OCI-LY1 (cell line): ENCODE results near the gene ABCG8.

ENCODE experiments used
- H2AFZ ChIP-seq: fragments of 200-600 bp; sonication (generic), shearing (Covaris generic); 2 replicates; pipeline ENCODE4 v1.6.0; 2014; ENCODE audit warnings: antibody characterized with exemption, mild to moderate bottlenecking, low read length
- H3F3A ChIP-seq: fragments of 200-600 bp; sonication (generic), shearing (Covaris generic); 2 replicates; pipeline ENCODE4 v1.6.0; 2014; ENCODE audit warnings: mild to moderate bottlenecking, antibody characterized with exemption, low read length, moderate library complexity; ENCODE audit not compliant: insufficient read depth
- H3K27ac ChIP-seq: fragments of 200-600 bp; sonication (generic); 2 replicates; pipeline ENCODE4 v1.5.1; 2014; ENCODE audit warnings: low read length, mixed run types, mild to moderate bottlenecking, low read depth; ENCODE audit not compliant: poor library complexity, severe bottlenecking
- H3K27me3 ChIP-seq: fragments of 200-600 bp; sonication (generic); 2 replicates; pipeline ENCODE4 v1.6.0; 2014; ENCODE audit warnings: antibody characterized with exemption, mild to moderate bottlenecking, low read length, moderate library complexity; ENCODE audit not compliant: insufficient read depth
- H3K36me3 ChIP-seq: fragments of 200-600 bp; sonication (generic); 2 replicates; pipeline ENCODE4 v1.6.1; 2014; ENCODE audit warnings: mild to moderate bottlenecking, antibody characterized with exemption, low read length, moderate library complexity, mixed read lengths; ENCODE audit not compliant: insufficient read depth
- H3K4me1 ChIP-seq: fragments of 200-600 bp; sonication (generic); 2 replicates; pipeline ENCODE4 v1.5.1; 2014; ENCODE audit warnings: mild to moderate bottlenecking, low read length, moderate library complexity; ENCODE audit not compliant: insufficient read depth, severe bottlenecking
- H3K4me2 ChIP-seq: fragments of 200-600 bp; sonication (generic), shearing (Covaris generic); 2 replicates; pipeline ENCODE4 v1.6.1; 2014; ENCODE audit warnings: low read length
- H3K4me3 ChIP-seq: fragments of 200-600 bp; sonication (generic); 2 replicates; pipeline ENCODE4 v1.5.1; 2014; ENCODE audit warnings: low read length, low read depth, mild to moderate bottlenecking, mixed read lengths; ENCODE audit not compliant: poor library complexity, severe bottlenecking
- H3K79me2 ChIP-seq: fragments of 200-600 bp; shearing (Covaris generic); 2 replicates; pipeline ENCODE4 v1.6.1; 2016; ENCODE audit warnings: mixed run types, low read length, mixed read lengths; ENCODE audit not compliant: insufficient read depth
- H3K9ac ChIP-seq: fragments of 200-600 bp; sonication (generic), shearing (Covaris generic); 2 replicates; pipeline ENCODE4 v1.6.1; 2014; ENCODE audit warnings: mild to moderate bottlenecking, low read length, mixed read lengths
- H3K9me2 ChIP-seq: fragments of 200-600 bp; sonication (generic), shearing (Covaris generic); 2 replicates; pipeline ENCODE4 v1.6.1; 2014; ENCODE audit warnings: low read depth, mild to moderate bottlenecking, low read length, mixed read lengths
- H3K9me3 ChIP-seq: fragments of 200-600 bp; shearing (Covaris generic); 2 replicates; pipeline ENCODE4 v1.6.1; 2014; ENCODE audit warnings: low read length, mixed read lengths
- H4K20me1 ChIP-seq: fragments of 200-600 bp; sonication (generic), shearing (Covaris generic); 2 replicates; pipeline ENCODE4 v1.6.0; 2016; ENCODE audit warnings: mild to moderate bottlenecking, low read length; ENCODE audit not compliant: insufficient read depth
- CTCF ChIP-seq: fragments of 200-600 bp; sonication (generic), shearing (Covaris generic); IDR thresholded peaks from 2 replicates; pipeline ENCODE4 v1.5.1; 2017; ENCODE audit warnings: mild to moderate bottlenecking, antibody characterized with exemption, low read length, moderate library complexity, mixed read lengths
- EZH2 ChIP-seq: fragments of 200-600 bp; sonication (generic), shearing (Covaris generic); IDR thresholded peaks from 2 replicates; pipeline ENCODE4 v1.8.0; 2017; ENCODE audit warnings: borderline replicate concordance, mixed run types, mild to moderate bottlenecking, antibody characterized with exemption, low read length, moderate library complexity, mixed read lengths

The ABCG8 gene

GRCh38 chr2:43806719-43807031 lies 32.1 kb upstream of the ABCG8 start:
- H3F3A ChIP-seq, result no peaks in the 10 kb centered on the region
- no peaks in the 10 kb centered on the region for H3K79me2 ChIP-seq
- no peak overlapping the region for H3K9ac ChIP-seq
- TF ChIP-seq CTCF, result no peak
- TF ChIP-seq EZH2, result no peak
- H4K20me1 ChIP-seq, result no peaks in the 10 kb centered on the region
- H3K9me3 ChIP-seq, result no peaks in the 10 kb centered on the region
- H3K4me3 ChIP-seq, result no peak overlapping the region
- H3K36me3 ChIP-seq, result no peaks in the 10 kb centered on the region
- H2AFZ ChIP-seq, result no peak overlapping the region
- no peaks in the 10 kb centered on the region for H3K27me3 ChIP-seq
- no peaks in the 10 kb centered on the region for H3K4me1 ChIP-seq
- H3K27ac ChIP-seq, result no peak overlapping the region
- no peak overlapping the region for H3K4me2 ChIP-seq
- no peaks in the 10 kb centered on the region for H3K9me2 ChIP-seq

GRCh38 chr2:43810452-43810851 lies 28.3 kb upstream of the ABCG8 start:
- no peak overlapping the region for H3K4me3 ChIP-seq
- TF ChIP-seq CTCF (no peak), EZH2 (no peak)
- no peak overlapping the region for H2AFZ ChIP-seq
- no peaks in the 10 kb centered on the region for H3K4me1 ChIP-seq
- H3K27ac ChIP-seq, result no peak overlapping the region
- no peak overlapping the region for H3K4me2 ChIP-seq
- no peaks in the 10 kb centered on the region for H4K20me1 ChIP-seq
- H3F3A ChIP-seq, result no peaks in the 10 kb centered on the region
- H3K9me3 ChIP-seq, result no peaks in the 10 kb centered on the region
- H3K27me3 ChIP-seq, result no peaks in the 10 kb centered on the region
- no peaks in the 10 kb centered on the region for H3K36me3 ChIP-seq
- H3K9ac ChIP-seq, result no peak overlapping the region
- H3K79me2 ChIP-seq, result no peaks in the 10 kb centered on the region
- no peaks in the 10 kb centered on the region for H3K9me2 ChIP-seq

- no peak overlapping the region for H3K4me3 ChIP-seq
- no peak overlapping the region for H3K9ac ChIP-seq
- no peaks in the 10 kb centered on the region for H3K79me2 ChIP-seq
- no peak overlapping the region for H3K4me2 ChIP-seq
- H3K4me1 ChIP-seq, result no peaks in the 10 kb centered on the region
- H3F3A ChIP-seq, result no peaks in the 10 kb centered on the region
- no peaks in the 10 kb centered on the region for H3K9me3 ChIP-seq
- TF ChIP-seq CTCF (no peak), EZH2 (no peak)
- H2AFZ ChIP-seq, result no peak overlapping the region
- no peaks in the 10 kb centered on the region for H3K9me2 ChIP-seq
- no peaks in the 10 kb centered on the region for H3K27me3 ChIP-seq
- no peaks in the 10 kb centered on the region for H4K20me1 ChIP-seq
- no peak overlapping the region for H3K27ac ChIP-seq
- H3K36me3 ChIP-seq, result no peaks in the 10 kb centered on the region
Measured at GRCh38 chr2:43810888-43811287, 27.9 kb upstream of the ABCG8 start.
